Subcutaneous abdominal adipose tissue (tissue), 5 donors: ENCODE results near the gene MAP1A.
A peak's percentile ranks its signal among the peaks of the same experiment; 100 is the strongest.

Experiments
- H3K27ac ChIP-seq: one replicate; pipeline ENCODE4 v1.7.0; 2013; ENCODE audit warnings: low read depth, mild to moderate bottlenecking, inconsistent platforms, low read length, moderate library complexity
- H3K27me3 ChIP-seq, 5 donors: one replicate each; pipeline ENCODE4 v1.7.0; 2013; ENCODE audit warnings: low read length in 5 of 5, inconsistent platforms in 1 of 5; ENCODE audit not compliant: control insufficient read depth in 5 of 5, insufficient read depth in 4 of 5
- H3K36me3 ChIP-seq, 5 donors: one replicate each; pipeline ENCODE4 v1.7.0; 2013; ENCODE audit warnings: low read length in 5 of 5; ENCODE audit not compliant: control insufficient read depth in 5 of 5, insufficient read depth in 5 of 5
- H3K4me1 ChIP-seq, 5 donors: one replicate each; pipeline ENCODE4 v1.7.0; 2013; ENCODE audit warnings: low read length in 5 of 5, mild to moderate bottlenecking in 3 of 5, moderate library complexity in 1 of 5; ENCODE audit not compliant: control insufficient read depth in 5 of 5, insufficient read depth in 5 of 5
- H3K4me3 ChIP-seq, 5 donors: one replicate each; pipeline ENCODE4 v1.7.0; 2013; ENCODE audit warnings: low read length in 5 of 5, low read depth in 1 of 5
- H3K9ac ChIP-seq, 5 donors: one replicate each; pipeline ENCODE4 v1.7.0; 2013; ENCODE audit warnings: low read length in 5 of 5, mild to moderate bottlenecking in 4 of 5, moderate library complexity in 3 of 5
- H3K9me3 ChIP-seq, 5 donors: one replicate each; pipeline ENCODE4 v1.7.0; 2013; ENCODE audit warnings: low read length in 5 of 5; ENCODE audit not compliant: control insufficient read depth in 5 of 5
- donor health status: healthy.
- donor health status: healthy.
- donor health status: healthy.
- donor health status: healthy.
- donor health status: healthy.

The MAP1A gene

DNA sequence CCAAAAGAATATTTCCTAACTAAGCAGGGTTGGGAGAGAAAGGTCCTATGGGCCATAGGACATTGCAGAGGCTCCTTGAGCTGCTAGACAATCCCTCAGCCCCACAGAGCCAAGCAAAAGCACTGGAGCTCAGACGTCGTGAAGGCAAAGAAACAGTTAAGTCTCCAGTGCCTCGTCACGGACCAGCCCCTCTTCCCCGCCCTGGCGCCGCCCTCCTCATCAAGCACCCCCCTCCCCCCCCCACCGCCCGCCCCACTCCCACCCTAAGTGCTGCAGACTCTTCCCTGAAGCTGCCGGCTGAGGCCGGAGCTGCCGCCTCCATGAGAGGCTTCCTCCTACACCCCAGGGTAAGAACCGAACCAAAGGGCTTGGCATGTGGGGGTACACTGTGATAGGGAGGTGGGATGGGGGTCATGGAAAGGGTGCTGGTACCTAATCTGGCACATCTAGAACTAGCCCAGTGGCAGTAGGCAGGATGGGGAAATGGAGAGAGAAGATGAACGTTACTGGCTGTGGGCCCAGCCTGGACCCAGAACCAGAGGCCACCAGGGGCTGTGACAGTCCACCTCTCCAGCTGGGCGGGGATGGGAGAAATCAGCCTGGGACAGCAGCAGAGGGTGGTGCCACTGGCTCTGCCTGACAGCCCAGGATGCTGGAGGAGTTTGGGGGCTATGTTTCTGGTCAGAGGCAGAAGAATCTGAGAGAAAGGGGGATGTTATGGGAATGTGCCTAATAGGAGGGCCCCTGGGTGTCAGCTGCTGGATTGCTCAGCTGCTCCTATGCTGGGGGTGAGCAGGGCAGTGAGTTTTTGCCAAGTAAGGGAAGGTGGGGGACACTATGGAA is at the start of gene MAP1A:
Gene MAP1A (plus strand): TSS at position 255 of the 843 bp plus-strand sequence. CDS start 3,866 bp downstream, outside the sequence.
- peaks cover 1 to 42% (median 24%) of the 10 kb centered on the region in 5 donors for H3K4me1 ChIP-seq
- no peaks in the 10 kb centered on the region for H3K9me3 ChIP-seq
- H3K27me3 ChIP-seq = peaks cover 10 to 35% (median 22%) of the 10 kb centered on the region in 5 donors
- peak within 1 kb of the TSS in 2 of 5 donors; percentile 24 to 60 for H3K9ac ChIP-seq
- H3K27ac ChIP-seq = peak within 1 kb of the TSS; percentile 60
- peak within 1 kb of the TSS; percentile 36 to 75 (median 62) for H3K4me3 ChIP-seq
- H3K36me3 ChIP-seq = peaks cover 0 to 17% (median 13%) of the 10 kb centered on the region in 5 donors

DNA sequence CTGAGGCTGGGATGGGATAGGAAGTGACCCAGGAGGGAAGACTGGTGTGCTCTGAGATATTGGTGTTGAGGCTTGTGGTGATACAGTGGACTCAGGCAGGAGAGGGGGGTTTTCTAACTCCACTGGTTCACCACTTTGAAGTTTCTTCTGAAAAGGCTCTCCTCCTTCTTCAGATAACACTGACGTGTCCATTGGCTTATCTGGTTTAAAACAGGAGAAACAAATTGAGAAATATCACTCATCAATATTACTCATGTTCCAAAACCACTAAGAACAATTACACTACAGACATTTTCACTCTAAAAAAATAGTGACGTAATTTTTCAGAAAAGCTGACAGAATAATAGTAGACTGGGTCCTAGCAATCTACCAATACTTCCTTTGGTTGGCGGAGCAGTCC is 47.5 kb upstream of the MAP1A start:
- no peak overlapping the region for H3K9ac ChIP-seq
- no peaks in the 10 kb centered on the region for H3K27me3 ChIP-seq
- peaks cover 0 to 8% (median 0%) of the 10 kb centered on the region in 5 donors for H3K4me1 ChIP-seq
- H3K36me3 ChIP-seq = peaks cover 29 to 72% (median 37%) of the 10 kb centered on the region in 5 donors
- no peak overlapping the region for H3K27ac ChIP-seq
- no peaks in the 10 kb centered on the region for H3K9me3 ChIP-seq
- H3K4me3 ChIP-seq = no peak overlapping the region

DNA sequence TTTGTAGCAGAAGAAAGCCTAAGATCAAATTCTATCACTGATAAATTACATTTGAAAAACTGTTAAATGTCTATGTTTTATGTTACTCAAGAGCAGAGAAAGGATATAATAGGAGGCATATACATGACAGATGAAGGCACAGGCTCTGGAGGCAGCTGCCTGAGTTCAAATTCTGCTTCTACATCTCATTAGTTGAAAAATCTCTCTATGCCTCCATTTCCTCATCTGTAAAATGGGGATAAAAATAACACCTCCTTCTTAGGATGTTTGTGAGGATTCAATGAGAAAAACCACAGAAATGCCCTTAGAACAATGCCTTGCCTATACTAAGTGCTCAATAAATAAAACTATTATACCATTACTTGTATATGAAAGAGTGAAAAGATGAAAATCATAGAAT is 45.4 kb upstream of the MAP1A start:
- H3K9me3 ChIP-seq = no peaks in the 10 kb centered on the region
- no peaks in the 10 kb centered on the region for H3K4me1 ChIP-seq
- no peak overlapping the region for H3K27ac ChIP-seq
- H3K9ac ChIP-seq = no peak overlapping the region
- H3K4me3 ChIP-seq = no peak overlapping the region
- H3K36me3 ChIP-seq = peaks cover 35 to 70% (median 48%) of the 10 kb centered on the region in 5 donors
- H3K27me3 ChIP-seq = no peaks in the 10 kb centered on the region

DNA sequence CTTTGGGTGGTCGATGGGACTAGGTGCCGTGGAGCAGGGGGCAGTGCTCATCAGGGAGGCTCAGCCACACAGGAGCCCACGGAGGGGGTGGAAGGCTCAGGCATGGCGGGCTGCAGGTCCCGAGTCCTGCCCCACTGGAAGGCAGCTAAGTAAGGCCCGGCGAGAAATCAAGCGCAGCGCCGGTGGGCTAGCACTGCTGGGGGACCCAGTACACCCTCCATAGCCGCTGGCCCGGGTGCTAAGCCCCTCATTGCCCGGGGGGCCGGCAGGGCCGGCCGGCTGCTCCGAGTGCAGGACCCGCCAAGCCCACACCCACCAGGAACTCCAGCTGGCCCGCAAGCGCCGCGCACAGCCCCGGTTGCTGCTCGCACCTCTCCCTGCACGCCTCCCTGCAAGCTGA is 43.5 kb upstream of the MAP1A start:
- H3K4me3 ChIP-seq = no peak overlapping the region
- H3K36me3 ChIP-seq = peaks cover 47 to 75% (median 58%) of the 10 kb centered on the region in 5 donors
- H3K4me1 ChIP-seq = no peaks in the 10 kb centered on the region
- no peak overlapping the region for H3K9ac ChIP-seq
- no peaks in the 10 kb centered on the region for H3K9me3 ChIP-seq
- no peaks in the 10 kb centered on the region for H3K27me3 ChIP-seq
- no peak overlapping the region for H3K27ac ChIP-seq

DNA sequence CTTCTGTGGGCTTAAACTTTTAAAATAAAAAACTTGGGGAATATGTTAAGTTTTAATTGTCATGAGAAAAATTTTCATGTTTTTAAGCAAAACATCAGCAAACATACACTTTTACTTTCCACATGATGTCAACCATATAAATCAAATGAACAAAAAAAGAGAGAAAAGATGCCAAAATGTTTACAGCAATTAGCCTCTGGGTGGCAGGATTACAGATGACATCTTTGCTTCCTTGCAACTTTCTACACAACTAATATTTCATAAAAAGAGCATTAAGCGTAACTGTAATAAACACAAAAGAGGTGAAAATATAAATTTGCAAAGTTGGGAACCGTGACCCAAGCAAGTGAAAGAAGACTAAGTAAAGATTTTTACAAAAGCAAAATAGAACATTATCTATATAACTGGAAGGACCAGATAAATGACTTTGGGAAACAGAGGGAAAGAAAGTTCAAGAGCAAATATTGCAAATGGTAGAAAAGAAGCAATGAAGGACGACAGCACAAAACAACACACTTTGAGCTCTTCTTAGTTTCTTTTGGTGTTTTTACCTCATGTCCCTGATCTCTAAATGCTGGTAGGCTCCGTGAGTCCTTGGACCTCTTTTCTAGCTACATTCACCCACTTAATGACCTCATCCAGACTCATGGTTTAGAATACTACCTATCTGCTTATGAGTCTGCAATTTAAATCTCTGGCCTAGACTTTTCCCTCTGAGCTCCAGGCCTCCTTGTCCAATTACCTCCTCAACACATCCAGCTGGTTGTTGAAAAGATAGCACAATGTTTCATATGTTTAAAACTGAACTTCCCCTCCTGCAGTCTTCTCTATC is 33.9 kb upstream of the MAP1A start:
- Histone ChIP-seq H3K9me3 (no peaks in the 10 kb centered on the region), H3K27me3 (no peaks in the 10 kb centered on the region), H3K9ac (no peak overlapping the region), H3K4me1 (peaks cover 0 to 13% (median 7%) of the 10 kb centered on the region in 5 donors), H3K27ac (peak overlapping the region; percentile 38), H3K36me3 (peaks cover 17 to 30% (median 22%) of the 10 kb centered on the region in 5 donors), H3K4me3 (no peak overlapping the region)

DNA sequence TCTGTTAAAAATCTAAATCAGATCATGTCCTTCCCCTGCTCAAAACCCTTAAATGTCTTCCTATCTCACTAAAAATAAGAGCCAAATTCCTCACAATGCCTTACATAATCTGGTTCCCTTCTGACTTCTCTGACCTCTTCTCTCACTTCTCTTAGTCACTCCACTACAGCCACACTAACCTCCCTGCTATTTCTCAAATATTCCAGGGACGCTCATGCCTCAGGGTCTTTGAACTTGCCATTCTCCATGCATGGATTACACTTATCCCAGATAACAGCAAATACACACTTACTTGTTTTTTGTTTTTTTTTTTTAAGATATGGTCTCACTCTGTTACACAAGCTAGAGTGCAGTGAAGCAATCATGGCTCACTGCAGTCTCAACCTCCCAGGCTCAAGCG is 33.0 kb upstream of the MAP1A start:
- Histone ChIP-seq H3K9me3 (no peaks in the 10 kb centered on the region), H3K9ac (no peak overlapping the region), H3K27ac (peak overlapping the region; percentile 38), H3K4me3 (no peak overlapping the region), H3K4me1 (peaks cover 0 to 21% (median 10%) of the 10 kb centered on the region in 5 donors), H3K36me3 (peaks cover 8 to 21% (median 13%) of the 10 kb centered on the region in 5 donors), H3K27me3 (no peaks in the 10 kb centered on the region)

DNA sequence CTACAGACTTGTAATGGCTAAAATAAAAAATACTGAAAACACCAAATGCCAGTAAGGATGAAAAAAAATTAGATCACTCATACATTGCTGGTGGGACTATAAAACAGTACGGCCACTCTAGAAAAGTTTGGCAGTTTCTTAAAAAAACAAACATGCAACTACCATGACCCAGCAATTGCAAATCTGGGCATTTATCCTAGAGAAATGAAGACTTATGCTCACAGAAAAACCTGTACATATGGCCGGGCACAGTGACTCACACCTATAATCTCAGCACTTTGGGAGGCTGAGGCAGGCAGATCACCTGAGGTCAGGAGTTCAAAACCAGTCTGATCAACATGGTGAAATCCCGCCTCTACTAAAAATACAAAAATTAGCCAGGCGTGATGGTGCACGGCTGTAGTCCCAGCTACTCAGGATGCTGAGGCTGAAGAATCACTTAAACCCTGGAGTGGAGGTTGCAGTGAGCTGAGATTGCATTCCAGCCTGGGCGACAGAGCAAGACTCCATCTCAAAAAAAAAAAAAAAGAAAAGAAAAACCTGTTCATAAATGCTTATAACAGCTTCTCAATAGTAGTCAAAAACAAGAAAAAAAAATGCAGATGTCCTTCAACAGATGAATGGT is 30.0 kb upstream of the MAP1A start:
- Histone ChIP-seq H3K4me1 (peaks cover 0 to 27% (median 14%) of the 10 kb centered on the region in 5 donors), H3K36me3 (peaks cover 3 to 15% (median 7%) of the 10 kb centered on the region in 5 donors), H3K4me3 (no peak overlapping the region), H3K9me3 (no peaks in the 10 kb centered on the region), H3K9ac (no peak overlapping the region), H3K27ac (no peak overlapping the region), H3K27me3 (no peaks in the 10 kb centered on the region)

DNA sequence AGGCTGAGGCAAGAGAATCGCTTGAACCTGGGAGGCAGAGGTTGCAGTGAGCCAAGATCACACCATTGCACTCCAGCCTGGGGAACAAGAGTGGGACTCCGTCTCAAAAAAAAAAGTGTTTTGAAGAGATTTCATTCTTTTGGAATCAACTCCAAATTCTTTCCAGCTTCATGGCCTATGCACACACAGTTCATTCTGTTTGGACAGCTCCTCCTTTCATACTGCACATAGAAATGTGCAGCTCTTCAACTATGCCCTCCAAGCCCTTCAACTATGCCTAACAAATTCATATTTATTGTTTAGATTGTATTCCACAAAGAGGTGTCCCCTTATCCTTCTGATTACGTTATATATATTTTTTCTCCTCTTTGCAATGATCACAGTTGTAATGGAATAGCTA is 28.6 kb upstream of the MAP1A start:
- Histone ChIP-seq H3K27me3 (no peaks in the 10 kb centered on the region), H3K9me3 (no peaks in the 10 kb centered on the region), H3K4me1 (peaks cover 0 to 32% (median 23%) of the 10 kb centered on the region in 5 donors), H3K9ac (no peak overlapping the region), H3K27ac (no peak overlapping the region), H3K36me3 (peaks cover 3 to 15% (median 7%) of the 10 kb centered on the region in 5 donors), H3K4me3 (no peak overlapping the region)

DNA sequence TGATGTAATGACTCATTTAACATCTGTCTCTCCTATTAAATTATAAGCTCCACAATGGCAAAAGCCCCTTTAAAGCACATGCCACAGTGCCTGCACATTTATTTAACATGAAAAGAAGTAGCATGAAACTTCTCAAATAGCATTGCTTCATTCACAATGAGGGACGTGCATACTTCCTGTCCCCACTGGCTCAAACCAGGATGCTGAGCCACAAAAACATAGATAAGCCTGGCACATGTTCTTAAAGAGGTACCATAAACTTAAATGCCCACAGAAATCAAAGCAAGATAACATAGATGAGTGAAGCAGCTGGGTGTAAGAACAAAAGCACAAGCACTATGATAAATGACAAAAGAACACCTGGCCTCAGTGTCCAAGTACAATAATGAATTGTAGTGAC is 28.2 kb upstream of the MAP1A start:
- Histone ChIP-seq H3K27ac (no peak overlapping the region), H3K4me3 (no peak overlapping the region), H3K9ac (no peak overlapping the region), H3K36me3 (peaks cover 3 to 15% (median 7%) of the 10 kb centered on the region in 5 donors), H3K4me1 (peaks cover 0 to 28% (median 22%) of the 10 kb centered on the region in 5 donors), H3K9me3 (no peaks in the 10 kb centered on the region), H3K27me3 (no peaks in the 10 kb centered on the region)
